Limb (tissue), 2 donors: ENCODE results near the gene PRICKLE1.
"Not testable (repeated sequence)": the region's sequence is repeated elsewhere in the genome, so short reads cannot be mapped to it uniquely, and the experiment has no call there.

Source experiments
- DNase-seq, 2 donors: peaks; one replicate each; pipeline ENCODE4 v3.0.0-alpha.2; 2016; ENCODE audit errors: extremely low spot score in 2 of 2

PRICKLE1 gene

GRCh38 chr12:42557586-42558172, 31.9 kb downstream of the PRICKLE1 start:
- no peak for DNase-seq

- DNase-seq: no peak
Observed at GRCh38 chr12:42556917-42557316, 32.6 kb downstream of the PRICKLE1 start.

DNA sequence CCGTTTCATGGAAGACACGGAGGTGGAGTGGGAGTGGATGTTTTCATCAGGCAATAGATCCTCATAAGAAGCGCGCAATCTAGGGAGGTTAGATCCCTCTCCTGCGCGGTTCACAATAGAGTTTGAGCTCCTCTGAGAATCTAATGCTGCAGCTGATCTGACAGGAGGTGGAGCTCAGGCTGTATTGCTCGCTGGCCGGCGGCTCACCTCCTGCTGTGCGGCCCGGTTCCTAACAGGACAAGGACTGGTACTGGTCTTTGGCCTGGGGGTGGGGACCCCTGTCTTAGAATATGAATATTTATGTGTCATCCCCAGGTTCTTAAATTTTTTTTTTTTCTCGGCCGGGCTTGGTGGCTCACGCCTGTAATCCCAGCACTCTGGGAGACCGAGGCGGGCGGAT, 36.7 kb downstream of the PRICKLE1 start:
- no peak for DNase-seq

DNA sequence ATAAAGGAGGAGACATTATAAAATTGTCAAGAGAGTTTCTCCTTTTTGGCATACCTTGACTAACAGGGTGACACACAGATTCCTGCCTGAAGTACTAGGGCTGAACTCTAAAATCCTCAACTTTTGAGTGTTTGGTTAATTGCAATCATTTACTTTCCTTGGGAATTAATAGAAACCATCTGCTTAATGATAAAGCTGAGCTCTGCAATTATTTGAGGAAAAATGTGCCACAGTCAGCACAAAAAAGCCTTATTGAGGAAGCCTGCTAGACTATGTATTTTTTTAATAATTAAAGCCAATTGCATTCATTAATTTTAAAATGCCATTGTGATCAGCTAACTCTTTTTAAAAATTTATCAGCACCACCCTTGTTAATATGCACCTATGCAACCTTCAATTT, 38.7 kb downstream of the PRICKLE1 start:
- DNase-seq: no peak

DNA sequence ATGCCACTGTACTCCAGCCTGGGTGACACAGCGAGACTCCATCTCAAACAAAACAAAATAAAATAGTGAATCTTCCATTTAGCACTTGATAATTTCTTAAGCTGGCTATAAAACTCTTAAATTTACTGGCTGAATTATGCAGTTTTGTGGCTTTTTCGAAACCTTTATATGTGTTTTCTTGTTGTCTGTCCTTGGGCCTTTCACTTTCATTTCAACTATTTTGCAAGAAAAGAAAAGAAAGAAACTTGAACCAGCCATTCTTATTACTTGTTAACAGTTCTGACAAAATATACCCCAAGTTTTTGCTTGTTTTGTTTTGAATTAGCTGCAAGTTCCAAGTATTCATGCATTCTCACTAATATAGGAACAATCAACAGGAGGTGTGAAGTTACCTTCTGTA, 42.8 kb downstream of the PRICKLE1 start:
- no peak for DNase-seq

GRCh38 chr12:42541965-42542364, 47.6 kb downstream of the PRICKLE1 start:
- no peak for DNase-seq

- not testable (repeated sequence) for DNase-seq
Observed at GRCh38 chr12:42541308-42541707, 48.2 kb downstream of the PRICKLE1 start.

DNA sequence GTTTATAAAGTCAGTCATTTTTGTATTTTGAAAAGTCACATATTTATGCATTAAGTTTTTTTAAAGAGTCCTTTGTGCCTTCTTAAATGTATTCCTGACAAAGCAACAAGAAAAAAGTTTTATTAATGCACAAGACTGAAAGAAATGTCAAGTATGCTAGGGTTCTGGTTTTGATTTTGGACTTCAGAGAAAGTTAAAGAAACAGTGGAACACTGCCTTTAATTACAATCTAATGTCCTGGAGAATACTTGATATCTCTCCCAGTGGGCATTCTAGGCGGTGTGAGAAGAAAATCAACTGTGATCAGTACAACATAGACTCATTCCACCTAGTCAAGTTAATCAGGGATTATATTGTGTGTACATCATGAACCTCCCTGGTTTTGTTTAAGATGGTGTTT, 49.9 kb downstream of the PRICKLE1 start:
- no peak for DNase-seq

- DNase-seq: no peak
Observed at GRCh38 chr12:42538203-42538602, 51.3 kb downstream of the PRICKLE1 start.

DNA sequence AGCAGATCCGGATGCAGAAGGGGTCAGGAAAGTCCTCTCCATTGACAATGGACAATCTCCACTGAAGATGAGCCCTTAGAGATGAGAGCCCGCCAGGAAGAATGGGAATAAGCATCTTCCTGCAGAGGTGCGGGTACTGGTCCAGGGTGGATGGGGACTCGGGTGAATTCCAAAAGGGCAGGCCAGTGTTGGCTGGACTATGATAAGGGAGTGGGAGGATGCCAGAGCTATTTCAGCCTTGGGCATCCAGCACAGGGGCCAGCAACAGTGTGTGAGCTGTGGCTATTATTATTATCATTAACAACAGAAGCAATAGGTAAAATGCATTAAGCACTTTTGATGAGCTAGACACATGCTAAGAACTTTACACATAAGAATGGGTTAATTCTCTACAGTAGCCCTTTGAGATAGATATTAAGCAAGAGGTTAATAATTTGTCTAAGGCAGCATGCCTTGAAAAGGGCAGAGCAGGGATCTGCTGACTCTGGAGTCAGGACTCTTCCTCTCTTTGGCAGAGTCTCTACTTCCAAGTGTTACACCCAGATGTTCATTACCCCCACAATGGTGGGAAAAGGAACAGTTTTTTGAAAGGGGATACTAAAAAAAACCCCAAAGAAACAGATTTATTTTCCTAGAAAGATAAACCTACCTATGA, 55.2 kb downstream of the PRICKLE1 start:
- DNase-seq: no peak

DNA sequence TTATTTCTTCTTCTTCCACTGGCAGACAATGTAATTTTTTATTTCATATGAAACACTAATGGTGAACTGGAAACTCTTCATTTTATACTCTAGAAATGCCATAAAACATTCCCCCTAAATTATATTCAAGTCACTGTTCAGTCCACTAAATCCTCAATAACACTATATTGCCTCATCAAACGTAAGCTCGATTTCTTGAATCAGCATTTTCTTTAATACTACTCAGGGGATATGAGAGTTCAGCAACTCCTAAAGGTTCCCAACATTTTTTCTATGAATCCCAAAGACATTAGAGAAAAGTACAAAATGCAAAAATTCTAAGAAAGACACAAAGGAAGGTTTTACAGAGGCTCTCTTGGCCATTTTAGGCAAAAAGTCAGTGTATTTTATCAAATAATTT, 59.3 kb downstream of the PRICKLE1 start:
- no peak for DNase-seq

DNA sequence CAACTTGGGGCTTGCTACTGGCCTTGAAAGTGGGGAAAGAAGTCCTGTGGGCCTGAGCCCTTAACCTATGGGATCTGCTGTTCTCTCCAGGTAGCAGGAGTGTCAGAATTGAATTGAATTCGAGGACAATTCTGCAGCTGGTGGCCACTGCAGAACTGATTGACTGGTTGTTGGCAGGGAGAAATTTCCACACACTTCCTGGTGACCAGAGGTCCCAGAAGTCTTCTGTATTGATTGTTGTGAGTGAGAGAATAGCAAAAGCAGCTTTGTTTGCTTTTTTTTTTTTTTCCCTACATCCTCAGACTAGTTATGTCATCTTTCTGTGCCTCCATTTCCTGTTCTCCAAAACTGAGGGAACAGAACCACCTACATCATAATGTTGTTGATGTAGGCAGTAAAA, 64.1 kb downstream of the PRICKLE1 start:
- no peak for DNase-seq

DNA sequence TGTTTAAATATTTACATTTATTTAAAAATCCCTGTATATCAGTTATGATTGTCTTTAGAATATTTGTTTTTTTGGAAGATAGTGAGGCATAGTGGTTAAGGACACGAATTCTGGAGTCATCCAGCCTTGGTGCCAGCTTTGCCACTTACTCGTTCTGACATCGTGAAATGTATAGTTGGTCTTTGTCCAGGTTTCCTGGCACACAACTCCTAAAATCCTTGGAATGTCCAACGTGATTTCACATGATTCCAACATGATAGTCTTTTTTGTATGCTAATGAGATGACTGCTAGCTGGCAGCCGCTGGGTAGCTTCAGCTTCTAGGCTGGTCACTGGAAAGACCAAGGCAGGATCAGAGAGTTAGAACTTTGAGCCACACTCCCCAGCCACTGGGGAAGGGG, 64.8 kb downstream of the PRICKLE1 start:
- no peak for DNase-seq

GRCh38 chr12:42516573-42516972, 73.0 kb downstream of the PRICKLE1 start:
- no peak for DNase-seq

DNA sequence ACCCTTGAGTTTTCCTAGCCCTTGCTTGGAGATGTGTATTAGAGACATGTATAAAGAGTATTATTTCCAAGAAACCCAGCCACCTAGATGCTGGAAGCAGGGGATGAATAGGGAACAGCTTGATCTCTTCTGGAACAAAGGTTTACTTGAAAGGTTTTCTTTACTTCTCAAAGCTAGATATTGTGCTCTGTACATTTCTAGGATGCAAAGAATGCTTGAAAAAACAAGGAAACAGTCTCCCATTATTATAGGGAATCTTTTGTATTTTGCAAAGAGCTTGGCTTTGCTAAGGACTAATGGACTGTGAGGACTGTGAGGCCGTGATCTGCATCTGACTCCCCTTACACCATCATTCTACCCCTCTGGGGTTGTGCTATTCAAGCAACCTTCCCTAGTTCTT, 77.9 kb downstream of the PRICKLE1 start:
- DNase-seq: no peak

DNA sequence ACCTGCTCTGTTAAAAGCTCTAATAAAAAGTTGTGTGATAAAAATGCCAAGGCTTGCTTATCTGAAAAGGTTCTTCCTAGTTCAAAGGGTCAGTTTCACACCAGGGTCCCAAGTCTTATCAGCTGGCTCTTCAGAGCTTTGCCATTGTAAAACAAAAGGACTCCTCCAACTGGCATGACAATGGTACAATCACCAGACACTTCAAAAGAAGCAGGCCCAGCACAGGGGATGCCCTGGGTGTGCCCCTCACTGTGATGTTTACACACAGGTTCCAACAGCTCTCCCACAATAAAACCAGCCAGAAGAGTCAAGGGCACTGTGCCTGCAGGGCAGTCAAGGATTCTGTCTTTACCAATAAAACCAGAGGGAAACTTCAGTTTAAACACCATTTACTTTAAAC, 78.7 kb downstream of the PRICKLE1 start:
- DNase-seq: no peak

DNA sequence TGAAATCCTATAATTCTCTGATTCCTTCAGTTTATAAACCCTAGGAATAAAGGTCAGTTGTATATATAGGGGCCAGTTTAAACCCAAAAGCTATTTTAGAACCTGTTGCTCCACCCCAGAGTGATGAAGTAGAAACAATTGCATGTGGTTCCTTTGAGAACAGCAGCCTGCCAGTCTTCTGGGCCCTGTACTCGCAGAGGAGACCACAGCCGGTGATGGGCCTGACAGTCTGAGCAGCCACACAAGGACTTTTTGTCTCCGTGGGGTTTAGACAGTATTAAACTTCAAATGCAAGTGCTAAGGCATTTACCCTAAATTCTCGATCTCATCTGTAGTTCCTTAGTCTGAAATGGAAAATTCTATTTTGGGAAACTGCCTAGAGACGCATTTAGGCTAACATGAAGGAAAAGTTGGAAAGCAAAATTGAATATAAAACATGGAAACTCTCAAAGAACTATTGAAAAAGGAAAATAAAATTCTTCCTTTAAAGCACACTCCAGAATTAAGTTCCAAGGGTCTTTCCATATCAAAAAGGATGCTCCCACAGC, 80.6 kb downstream of the PRICKLE1 start:
- DNase-seq: peak in 1 of 2 donors; percentile 38

- no peak for DNase-seq
Observed at GRCh38 chr12:42507565-42507964, 82.0 kb downstream of the PRICKLE1 start.

- no peak for DNase-seq
Observed at GRCh38 chr12:42507081-42507480, 82.5 kb downstream of the PRICKLE1 start.

- DNase-seq: peak in 1 of 2 donors; percentile 61
Observed at GRCh38 chr12:42504049-42504448, 85.5 kb downstream of the PRICKLE1 start.

DNA sequence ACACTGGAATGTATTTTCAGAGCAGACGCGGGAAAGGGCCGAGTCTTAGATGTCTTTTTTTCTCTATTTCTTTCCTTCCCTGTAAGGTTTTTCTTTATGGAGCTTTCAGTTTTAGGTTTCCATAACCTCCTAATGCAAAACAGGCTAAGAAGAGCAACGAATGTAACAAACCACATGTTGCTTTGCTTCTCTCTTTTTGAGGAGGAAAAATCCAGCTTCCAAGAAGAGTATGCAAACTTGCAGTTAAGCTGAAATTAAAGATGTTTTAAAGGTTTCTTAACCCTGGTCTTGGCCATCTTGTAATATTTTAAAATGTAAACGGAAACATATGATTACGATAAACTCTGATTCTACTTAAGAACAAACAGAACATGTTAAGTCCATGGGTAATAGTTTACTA, 86.9 kb downstream of the PRICKLE1 start:
- DNase-seq: peak in 1 of 2 donors; percentile 49

DNA sequence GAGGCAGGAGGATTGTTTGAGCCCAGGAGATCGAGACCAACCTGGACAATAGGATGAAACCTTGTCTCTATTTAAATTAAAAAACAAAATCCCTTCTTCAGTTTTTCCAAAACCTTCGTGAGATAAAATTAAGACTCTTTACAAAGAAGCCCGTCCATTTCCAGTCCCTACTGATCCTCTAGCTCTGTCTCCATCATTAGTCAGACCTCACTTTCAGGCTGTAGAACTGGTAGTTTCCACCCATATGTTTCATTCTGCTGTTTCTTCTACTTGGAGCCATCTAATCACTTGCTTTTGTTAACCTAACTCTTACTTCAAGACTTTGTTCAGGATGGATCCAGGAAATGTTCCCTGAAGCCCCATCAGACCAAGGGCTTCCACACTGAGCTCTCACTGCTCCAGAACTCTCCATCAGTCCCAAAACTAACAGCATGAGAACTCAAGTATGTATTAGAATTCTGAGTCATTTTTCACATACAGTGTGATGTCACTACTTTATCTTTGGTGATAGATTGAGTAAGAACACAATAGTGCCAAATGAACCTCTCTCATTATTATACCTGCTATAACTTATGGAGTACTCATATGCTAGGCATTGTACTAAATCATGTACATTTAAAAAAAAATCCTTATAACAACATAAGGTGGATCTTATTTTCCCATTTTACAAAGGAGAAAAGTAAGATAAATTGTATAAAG, 90.8 kb downstream of the PRICKLE1 start:
- no peak for DNase-seq

DNA sequence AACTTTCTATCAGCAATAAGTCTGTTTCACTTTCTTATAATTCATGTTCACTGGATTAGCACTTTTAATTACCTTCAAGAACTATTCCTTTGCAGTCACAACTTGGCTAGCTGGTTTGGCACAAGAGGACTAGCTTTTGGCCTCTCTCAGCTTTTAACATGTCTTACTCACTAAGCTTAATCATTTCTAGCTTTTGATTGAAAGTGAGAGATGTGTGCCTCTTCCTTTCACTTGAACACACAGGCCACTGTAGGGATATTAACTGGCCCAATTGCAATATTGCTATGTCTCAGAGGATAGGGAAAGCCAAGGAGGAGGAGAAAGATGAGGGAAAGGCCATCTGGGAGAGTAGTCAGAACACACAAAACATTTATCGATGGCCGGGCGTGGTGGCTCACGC, 92.7 kb downstream of the PRICKLE1 start:
- DNase-seq: no peak
